ENCODE results near the gene TRAPPC13. TPM values are rescaled to one million over a fixed set of nuclear protein-coding genes. Genes with fewer than 3 reads are reported as not detected.
"Not testable (repeated sequence)": the region's sequence is repeated elsewhere in the genome, so short reads cannot be mapped to it uniquely, and the experiment has no call there.

Gene TRAPPC13
- total RNA-seq, 2 donors from 2014 or later: 11.7 to 18.9 TPM

DNA sequence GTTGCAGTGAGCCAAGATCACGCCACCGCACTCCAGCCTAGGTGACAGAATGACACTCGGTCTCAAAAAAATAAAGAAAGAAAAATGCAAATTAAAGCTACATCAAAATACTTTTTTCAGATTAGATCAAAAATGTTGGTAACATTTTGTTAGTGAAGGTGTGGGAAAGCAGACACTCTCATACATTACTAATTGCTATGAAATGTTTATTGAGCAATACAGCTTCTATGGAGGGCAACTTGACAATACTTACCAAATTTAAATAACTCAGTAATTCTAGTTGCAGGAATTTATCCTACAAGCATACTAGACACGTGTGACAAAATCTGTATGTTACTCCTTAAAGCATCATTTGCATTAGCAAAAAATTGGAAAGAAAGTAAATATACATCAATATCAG lies 4.8 kb upstream of the TRAPPC13 start:
- no peak overlapping the region for H3K27ac ChIP-seq
- no peak for TF ChIP-seq CTCF (IDR thresholded peaks at IDR 0.05)

GRCh38 chr5:65621961-65622360 lies 2.9 kb upstream of the TRAPPC13 start:
- H3K9me3 ChIP-seq; H3K27me3 ChIP-seq; DNase-seq (ENCODE audit: low spot score); H3K36me3 ChIP-seq; H3K27ac ChIP-seq; H3K4me3 ChIP-seq: not testable (repeated sequence)
- peaks cover 0 to 34% of the 10 kb centered on the region in 2 donors for H3K4me1 ChIP-seq

More for the DNA sequence above, 4.8 kb upstream of the TRAPPC13 start:
- no peak for DNase-seq (ENCODE audit: low spot score)
- H3K4me3 ChIP-seq: no peak overlapping the region
- H3K9me3 ChIP-seq: no peaks in the 10 kb centered on the region
- H3K36me3 ChIP-seq: peaks cover 20% of the 10 kb centered on the region
- H3K4me1 ChIP-seq: peaks cover 0 to 22% of the 10 kb centered on the region in 2 donors
- H3K27me3 ChIP-seq: no peaks in the 10 kb centered on the region

DNA sequence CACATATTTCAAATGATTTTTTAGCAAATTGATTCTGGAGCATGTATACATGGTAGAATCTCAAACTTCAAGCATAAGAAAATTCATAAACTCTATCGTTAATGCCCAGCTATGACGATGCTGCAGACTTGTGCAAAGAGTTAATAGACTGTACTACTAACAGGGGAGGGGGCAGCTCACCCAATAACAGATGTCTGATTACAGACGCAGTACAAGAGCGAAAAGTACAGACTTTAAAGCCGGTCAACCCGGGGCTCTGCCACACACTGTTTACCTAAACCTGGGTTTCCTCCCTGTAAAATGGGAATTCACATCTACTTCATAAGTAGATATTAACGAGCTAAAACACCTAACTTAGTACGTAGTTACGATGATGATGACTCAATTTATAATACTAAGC lies 1.3 kb upstream of the TRAPPC13 start:
- DNase-seq (ENCODE audit: low spot score): no peak
- Histone ChIP-seq H3K4me3 (peak overlapping the region; percentile 72 to 98), H3K36me3 (no peaks in the 10 kb centered on the region), H3K27me3 (no peaks in the 10 kb centered on the region), H3K27ac (peak overlapping the region; percentile 73 to 82), H3K4me1 (peaks cover 0 to 34% of the 10 kb centered on the region in 2 donors), H3K9me3 (no peaks in the 10 kb centered on the region)
- TF ChIP-seq CTCF (IDR thresholded peaks at IDR 0.05): no peak

DNA sequence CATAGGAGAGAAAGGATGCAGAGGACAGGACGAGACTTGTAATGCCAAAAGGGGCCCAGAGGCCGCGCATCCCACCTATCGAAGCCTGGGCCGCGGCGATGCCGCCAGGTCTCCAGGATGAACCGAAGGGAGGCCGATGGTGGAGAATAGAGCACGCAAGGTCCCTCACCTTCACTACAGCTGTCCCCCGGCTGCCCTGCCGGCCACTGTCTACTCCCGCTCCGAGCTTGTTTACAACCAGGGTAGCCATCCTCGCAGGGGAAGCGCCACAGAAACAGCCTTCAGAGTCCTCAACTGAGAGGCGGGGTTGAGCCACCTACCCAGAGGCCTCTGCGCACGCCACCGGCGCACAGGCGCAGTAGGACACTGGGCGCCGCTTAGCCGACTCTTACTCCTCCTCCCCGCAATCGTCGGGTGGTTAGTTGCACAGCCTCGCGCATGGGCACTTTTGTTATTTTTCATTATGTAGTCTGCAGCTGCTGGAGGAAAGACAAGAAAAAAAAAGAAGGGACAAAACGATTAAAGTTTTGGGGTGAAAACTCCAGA lies 729 bp upstream of the TRAPPC13 start, which contains the start of gene TRIM23:
Gene TRIM23, minus strand, starts transcription at position 309 of the 546 bp plus-strand sequence. Its CDS starts 59 bp downstream, at position 250.
- Histone ChIP-seq H3K27me3 (no peaks in the 10 kb centered on the region), H3K4me1 (peaks cover 0 to 34% of the 10 kb centered on the region in 2 donors), H3K36me3 (no peaks in the 10 kb centered on the region), H3K9me3 (no peaks in the 10 kb centered on the region), H3K27ac (peak within 1 kb of the TSS; percentile 73 to 82), H3K4me3 (peak within 1 kb of the TSS; percentile 72 to 98)
- peak in 1 of 2 donors; percentile 14 for TF ChIP-seq CTCF (IDR thresholded peaks at IDR 0.05)
- peak; percentile 90 for DNase-seq (ENCODE audit: low spot score)

DNA sequence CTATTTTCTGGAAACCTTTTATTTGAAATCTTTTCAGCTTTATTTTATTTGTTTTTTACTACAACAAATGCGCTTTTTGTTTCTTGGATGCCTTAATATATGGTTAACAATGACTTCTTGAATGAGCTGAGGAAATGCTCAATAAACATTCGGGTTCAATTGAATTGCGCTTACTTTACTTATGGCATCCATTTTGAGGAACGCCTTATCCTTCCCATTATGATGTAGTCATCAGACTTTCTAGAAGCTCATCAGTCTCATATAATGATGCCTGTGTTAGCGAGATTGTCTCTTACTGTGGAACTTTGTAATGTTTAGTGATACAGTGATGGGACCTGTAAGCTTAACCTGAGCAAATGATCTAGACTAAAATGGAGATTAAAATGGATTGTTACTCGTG lies 916 bp downstream of the TRAPPC13 start:
- Histone ChIP-seq H3K9me3 (no peaks in the 10 kb centered on the region), H3K27ac (no peak overlapping the region), H3K4me3 (peak overlapping the region; percentile 72 to 98), H3K36me3 (peaks cover 8% of the 10 kb centered on the region), H3K4me1 (peaks cover 0 to 34% of the 10 kb centered on the region in 2 donors), H3K27me3 (no peaks in the 10 kb centered on the region)
- DNase-seq (ENCODE audit: low spot score): no peak
- TF ChIP-seq CTCF (IDR thresholded peaks at IDR 0.05): no peak

DNA sequence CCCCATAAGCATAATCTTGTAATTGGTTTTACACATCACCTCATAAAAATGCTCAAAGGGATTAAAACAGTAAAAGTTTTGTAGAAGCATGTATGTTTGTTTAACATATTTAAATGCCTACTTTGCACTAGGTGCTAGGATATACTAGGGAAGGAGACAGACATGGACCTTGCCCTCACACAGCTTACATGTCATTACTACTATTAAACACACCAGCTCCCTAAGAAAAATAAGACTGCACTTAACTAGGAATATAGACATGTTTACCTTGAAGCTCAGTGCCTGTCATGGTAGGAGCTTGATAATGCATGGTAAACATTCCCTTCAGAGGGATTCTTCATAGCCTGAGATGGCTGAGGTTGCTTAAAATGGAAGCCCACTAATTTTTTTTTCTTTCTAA lies 6.2 kb downstream of the TRAPPC13 start:
- H3K27me3 ChIP-seq: no peaks in the 10 kb centered on the region
- peaks cover 0 to 4% of the 10 kb centered on the region in 2 donors for H3K4me1 ChIP-seq
- H3K36me3 ChIP-seq: peaks cover 17% of the 10 kb centered on the region
- H3K27ac ChIP-seq: no peak overlapping the region
- no peak for TF ChIP-seq CTCF (IDR thresholded peaks at IDR 0.05)
- no peaks in the 10 kb centered on the region for H3K9me3 ChIP-seq
- DNase-seq (ENCODE audit: low spot score): no peak
- no peak overlapping the region for H3K4me3 ChIP-seq
